OCI-LY7 (cell line): Measurements from ENCODE around the gene TRAF6.

Experiments used
- CTCF ChIP-seq: fragments of 200-600 bp; sonication (generic); conservative IDR thresholded peaks from 2 replicates; pipeline ENCODE4 v1.5.1; 2014; ENCODE audit warnings: mild to moderate bottlenecking, antibody characterized with exemption, low read length, moderate library complexity, mixed read lengths
- EZH2phosphoT487 ChIP-seq: fragments of 200-600 bp; sonication (generic); IDR thresholded peaks from 2 replicates; pipeline ENCODE4 v1.6.1; 2018; ENCODE audit warnings: low read depth, borderline replicate concordance, mild to moderate bottlenecking, mixed run types, antibody characterized with exemption, low read length, moderate library complexity, mixed read lengths

GRCh38 chr11:36451045-36451444 lies 59.0 kb downstream of the TRAF6 start:
- TF ChIP-seq CTCF: no peak
- no peak for TF ChIP-seq EZH2phosphoT487
